Neural cell (in vitro differentiated cells): ENCODE measurements around the gene OLFM3.

ENCODE experiments used
- CTCF ChIP-seq: fragments of 450-650 bp; IDR thresholded peaks from 2 replicates; pipeline ENCODE4 v1.5.1; 2014; ENCODE audit warnings: antibody characterized with exemption, mild to moderate bottlenecking, moderate library complexity; ENCODE audit not compliant: poor library complexity, severe bottlenecking
- EZH2 ChIP-seq: fragments of 200-600, 300-800 bp; shearing (Covaris generic), sonication (generic); IDR thresholded peaks from 2 replicates; pipeline ENCODE4 v1.6.1; 2014; ENCODE audit warnings: antibody characterized with exemption, low read length, borderline replicate concordance, mild to moderate bottlenecking; ENCODE audit not compliant: insufficient read depth, poor library complexity, severe bottlenecking
- POLR2AphosphoS5 ChIP-seq: IDR thresholded peaks from 2 replicates; pipeline ENCODE4 v1.6.1; 2012
- REST ChIP-seq: IDR thresholded peaks from 2 replicates; pipeline ENCODE4 v1.6.1; 2012; ENCODE audit warnings: borderline replicate concordance
- SMC3 ChIP-seq: fragments of 450-650 bp; conservative IDR thresholded peaks from 2 replicates; pipeline ENCODE4 v1.6.1; 2014; ENCODE audit warnings: antibody characterized with exemption, mild to moderate bottlenecking, moderate library complexity; ENCODE audit not compliant: poor library complexity

DNA sequence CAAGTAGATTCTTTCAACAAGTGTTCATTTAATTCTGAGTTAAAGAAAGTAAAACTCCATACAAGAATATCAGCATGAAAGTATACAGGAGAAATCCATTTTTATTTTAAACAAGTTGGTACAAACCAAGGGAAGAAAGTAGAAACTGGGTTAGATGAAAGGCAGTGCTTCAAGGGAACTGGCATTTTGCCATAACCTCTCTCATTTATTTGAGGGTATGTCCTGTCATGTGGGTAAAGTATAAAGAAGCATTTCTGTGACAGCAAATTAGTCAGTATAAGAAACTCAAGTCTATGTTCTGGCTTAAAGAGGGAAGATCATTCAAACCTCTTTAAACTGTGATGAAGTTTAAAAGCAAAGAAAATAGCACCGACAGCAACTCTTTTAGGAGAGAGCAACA is 32.0 kb downstream of the OLFM3 start:
- TF ChIP-seq CTCF (no peak), POLR2AphosphoS5 (no peak), SMC3 (no peak), REST (no peak), EZH2 (no peak)
